Glomerular endothelial cell (primary cell): ENCODE results near the gene PSORS1C1. TPM values are rescaled to one million over a fixed set of nuclear protein-coding genes. Genes with fewer than 3 reads are reported as not detected.

ENCODE experiments used
- DNase-seq: peaks from one replicate; pipeline ENCODE4 v3.0.0-alpha.2; 2011; ENCODE audit warnings: low read depth, low spot score; ENCODE audit errors: extremely low read depth
- total RNA-seq: library from RNA; depleted of rRNA; stranded (reverse); fragments of >200 nt; gene quantifications from 2 replicates; pipeline ENCODE4 v1.2.3, GENCODE V29; 2015

PSORS1C1 gene
- total RNA-seq, 1 donor from 2014 or later = 1.6 TPM

DNA sequence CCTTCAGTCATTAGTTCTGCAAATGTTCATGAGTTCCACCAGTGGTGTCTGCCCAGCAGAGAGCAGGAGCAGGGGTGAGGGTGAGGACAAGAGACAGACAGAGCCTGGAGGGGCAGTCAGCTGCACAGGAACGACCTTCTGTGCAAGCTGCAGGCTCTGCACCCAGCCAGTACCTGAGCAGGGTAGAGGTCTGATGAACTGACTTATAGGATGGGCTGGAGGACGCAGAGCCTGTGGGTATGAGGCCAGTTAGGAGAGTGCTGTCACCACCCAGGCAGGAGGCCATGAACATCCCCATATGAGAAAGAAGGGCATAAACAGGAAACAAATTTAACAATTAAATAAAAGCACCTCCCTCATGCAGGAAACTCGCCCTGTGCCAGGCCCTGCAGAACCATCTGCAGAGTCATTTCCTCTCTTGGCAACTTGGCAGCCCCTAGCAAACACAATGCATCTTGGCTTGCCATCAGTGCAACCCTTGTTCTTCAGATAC lies 20.2 kb upstream of the PSORS1C1 start:
- no peak for DNase-seq

DNA sequence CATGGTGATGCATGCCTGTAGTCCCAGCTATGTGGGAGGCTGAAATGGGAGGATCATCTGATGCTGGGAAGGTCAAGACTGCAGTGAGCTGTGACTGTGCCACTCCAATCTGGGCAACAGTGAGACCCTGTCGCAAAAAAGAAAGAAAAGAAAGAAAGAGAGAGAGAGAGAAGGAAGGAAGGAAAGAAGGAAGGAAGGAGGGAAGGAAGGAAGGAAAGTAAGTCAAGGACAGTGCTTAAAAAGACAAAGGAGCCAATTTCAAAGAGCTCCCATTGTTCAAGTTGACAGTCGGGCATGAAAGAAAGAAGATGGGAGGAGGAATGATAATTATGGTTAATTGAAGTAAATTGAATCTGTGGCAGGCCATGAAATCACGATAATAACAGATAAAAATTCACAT lies 18.4 kb upstream of the PSORS1C1 start:
- DNase-seq = no peak

DNA sequence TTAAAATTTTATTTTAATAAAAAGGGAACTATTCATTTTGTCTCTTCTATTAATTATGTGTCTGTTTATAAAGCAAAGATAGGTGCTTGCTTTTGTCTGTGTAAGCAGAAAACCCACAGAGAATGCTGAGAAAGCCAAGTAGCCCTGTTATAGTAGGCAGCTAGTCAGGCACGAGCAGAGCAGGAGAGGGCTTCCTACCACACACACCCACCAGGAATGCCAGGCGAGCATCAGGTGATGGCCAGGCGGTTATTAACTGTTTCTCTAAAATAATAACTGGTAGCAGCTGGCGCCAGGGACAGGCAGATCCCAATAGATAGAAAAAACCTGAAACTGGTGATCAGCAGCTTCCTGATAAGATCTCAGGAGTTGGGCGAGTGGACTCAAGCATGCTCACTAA lies 17.9 kb upstream of the PSORS1C1 start:
- no peak for DNase-seq

DNA sequence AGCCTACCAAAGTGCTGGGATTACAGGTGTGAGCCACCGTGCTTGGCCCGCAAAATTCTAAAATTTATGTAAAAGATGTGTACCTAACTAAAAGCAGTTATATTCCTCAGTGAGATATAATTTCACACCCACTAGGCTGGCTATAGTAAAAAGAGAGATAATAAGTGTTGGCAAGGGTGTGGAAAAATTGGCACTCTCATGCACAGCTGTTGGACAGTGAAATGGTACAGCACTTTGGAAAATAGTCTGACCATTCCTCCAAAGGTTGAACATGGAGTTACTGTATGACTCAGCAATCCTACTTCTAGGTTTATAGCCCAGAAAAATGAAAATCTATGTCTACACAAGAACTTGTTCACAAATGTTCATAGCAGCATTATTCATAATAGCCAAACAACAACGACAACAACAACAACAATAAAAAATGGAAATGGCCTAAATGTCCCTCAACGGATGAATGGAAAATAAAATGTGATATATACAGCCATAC lies 16.1 kb upstream of the PSORS1C1 start:
- DNase-seq = no peak

DNA sequence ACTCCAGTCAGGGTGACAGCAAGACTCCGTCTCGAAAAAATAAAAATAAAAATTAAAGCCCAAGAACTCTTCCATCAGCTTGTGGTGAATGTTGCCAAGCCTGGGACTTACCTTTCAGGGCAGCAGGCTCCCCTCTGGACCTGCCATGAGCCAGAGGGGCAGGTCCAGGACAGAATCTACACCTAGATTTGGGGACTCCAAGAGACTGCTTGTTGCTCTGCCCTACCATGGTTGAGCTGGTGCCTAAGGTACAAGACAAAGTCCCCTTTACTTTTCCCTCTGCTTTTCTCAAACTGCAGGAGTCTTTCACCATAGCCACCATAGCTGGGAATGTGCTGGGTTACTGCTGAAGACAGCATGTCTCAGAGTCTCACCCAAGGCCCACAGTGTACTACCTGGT lies 11.5 kb upstream of the PSORS1C1 start:
- no peak for DNase-seq

DNA sequence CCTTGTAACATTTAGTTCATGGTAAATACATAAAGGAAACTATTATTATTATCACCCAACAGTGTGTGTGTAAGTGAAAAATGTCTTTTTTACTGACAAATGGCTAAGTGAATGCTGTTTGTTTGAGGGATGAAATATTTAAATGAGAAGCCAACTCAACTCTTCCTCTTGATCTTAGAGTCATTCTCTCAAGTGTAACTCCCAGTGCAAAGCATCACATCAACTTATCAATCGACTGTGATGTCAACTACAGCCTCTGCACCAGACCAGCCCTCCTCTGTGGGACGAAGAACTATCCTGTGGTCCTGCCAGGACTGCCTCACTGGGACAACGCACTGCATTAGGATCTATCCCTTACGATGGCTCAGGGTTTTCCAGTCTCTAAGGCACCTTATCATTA lies 7.5 kb upstream of the PSORS1C1 start:
- DNase-seq = no peak

DNA sequence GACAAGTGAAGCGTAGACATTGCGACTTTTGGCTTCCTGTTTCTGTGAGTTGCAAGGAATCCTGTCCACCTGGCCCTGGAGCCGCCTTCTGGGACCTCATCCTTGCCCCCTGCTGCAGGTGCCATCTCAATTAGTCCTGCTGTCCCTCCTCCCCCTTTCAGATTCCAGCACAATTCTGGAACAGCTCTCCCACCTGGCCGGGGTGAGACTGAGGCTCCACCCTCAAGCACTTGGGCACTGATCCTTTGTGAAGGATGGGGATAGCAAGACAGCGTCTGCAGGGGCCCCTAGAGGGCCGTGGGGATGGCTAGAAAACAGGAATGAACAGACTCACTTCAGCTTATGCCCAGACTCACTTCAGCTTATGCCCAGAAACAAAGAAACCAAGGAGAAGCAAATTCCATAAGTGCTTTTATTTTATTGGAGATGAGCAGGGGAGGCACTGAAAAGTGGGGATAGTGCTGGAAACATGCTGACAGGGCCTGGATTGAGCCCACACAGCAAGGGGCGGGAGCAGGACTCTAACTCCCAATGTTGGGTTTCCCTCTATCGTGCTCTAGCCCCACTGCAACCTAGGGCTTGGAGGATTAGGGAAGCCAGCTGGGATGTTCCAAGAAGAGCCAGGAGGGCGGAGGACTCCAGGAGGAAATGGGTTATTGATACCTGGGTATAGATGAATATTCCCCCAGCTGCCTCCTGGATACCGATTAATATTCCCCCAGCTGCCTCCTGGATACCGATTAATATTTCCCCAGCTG lies 3.6 kb upstream of the PSORS1C1 start:
- no peak for DNase-seq

DNA sequence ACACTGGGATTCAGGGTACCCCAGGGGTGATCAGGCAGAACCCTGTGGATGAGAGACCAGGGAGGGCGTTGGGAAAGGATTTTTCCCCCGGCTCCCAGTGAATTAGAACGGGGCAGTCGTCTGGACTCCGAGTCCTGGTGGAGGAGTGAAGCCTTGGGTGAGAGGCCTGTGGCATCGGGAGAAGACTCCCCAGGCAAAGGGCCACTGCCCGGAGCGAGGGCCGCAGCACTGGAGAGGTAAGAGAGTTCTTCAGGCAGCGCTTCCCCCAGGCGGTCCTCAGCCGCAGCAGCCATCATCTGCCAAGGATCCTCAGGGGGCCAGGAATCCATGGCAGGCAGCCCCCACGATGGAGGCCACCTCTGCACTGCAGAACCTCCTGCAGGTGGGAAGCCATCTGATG lies 2.9 kb upstream of the PSORS1C1 start:
- DNase-seq = no peak

DNA sequence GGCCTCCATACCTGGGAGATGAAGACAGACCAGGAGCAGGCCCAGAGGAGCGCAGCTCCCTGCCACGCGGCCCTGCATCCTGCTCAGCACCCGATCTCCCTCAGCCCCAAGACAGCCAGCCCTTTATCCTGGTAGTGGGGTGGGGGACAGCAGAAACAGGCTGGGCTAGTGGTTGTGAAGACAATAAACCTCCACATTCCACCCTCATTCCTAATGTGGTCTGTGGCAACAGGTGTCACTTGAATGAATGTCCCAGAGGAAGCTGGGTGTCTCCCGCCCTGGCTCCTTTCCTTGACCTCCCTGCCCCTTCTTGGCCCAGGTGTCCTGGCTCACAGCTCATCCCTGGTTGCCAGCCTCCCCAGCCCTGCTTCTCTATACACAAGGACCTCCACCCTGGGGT lies 2.1 kb upstream of the PSORS1C1 start, which contains the start of gene C6orf15:
Gene C6orf15 (minus strand): TSS at position 98 of the 400 bp plus-strand sequence. CDS start 20 bp downstream, at position 78.
- no peak for DNase-seq

DNA sequence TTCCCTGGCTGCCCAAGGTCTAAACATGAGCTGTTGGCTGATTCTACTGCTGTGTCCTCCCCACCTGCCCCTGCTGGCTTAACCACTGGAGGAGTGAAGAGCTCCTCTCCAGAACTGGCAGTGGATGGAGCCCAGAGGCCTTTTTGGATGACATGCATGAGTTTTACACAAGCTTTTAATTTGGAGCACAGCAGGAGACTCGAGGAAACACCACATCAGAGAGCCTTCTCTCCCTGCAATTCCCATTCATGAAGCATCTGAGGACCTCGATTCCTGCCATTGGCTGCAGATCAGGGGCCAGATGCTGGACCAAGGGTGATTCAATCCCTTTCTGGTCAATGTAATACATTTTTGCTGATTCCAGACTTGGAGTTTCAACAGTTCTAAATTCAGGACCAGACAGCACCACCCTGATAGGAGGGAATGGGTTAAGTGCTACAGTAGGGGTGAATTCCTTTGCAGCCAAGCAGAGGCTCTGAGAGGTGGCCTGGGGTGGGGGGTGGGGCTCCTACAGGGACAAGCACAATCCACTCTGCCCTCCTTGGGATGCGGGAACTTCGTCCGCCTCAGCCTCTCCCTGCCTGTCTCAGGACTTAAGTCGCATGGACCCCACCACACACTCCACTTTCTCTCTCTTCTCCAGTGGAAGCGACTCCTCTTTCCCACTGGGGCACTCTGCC lies 599 bp upstream of the PSORS1C1 start:
- no peak for DNase-seq

DNA sequence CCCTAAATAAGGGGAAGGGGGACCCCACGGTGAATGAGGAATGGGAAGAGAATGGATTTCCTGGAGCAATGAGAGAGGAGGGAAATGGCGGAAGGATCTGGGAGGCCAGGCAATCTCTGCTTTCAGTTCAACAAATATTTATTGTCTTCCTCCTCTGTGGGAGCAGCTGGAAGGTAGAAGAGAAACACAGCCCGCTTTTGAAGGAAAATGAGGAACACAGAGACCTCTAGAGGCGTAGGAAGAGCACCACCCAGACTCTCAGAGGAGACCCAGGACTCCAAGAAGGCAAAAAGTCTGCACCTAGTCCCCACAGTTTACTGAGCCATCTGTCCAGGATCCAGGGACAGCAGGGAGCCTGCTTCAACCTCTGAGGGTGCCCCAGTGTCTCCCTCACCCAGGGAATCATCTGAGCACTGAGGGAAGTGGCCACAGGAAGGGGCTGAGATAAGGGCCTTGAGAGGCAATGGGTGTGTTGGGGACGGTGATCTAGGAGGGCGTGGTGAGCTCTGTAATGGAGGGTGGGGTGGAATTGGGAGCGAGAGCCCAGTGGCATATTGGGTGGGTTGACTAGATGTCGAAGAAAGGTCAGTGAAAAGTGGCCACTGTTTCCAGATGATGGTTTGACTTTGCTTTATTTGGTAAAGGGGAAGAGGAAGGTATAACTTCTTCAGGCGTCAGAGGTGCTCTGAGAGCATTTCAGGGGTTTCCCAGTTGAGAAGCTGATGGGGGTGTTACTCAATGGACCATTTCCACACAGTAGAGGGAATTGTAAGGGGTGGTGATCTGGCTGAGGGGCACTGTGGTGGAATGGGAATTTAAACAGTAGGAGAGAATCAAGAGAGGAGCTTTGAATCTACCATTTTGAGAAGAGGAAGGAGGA lies 610 bp downstream of the PSORS1C1 start:
- peak; percentile 65 for DNase-seq

DNA sequence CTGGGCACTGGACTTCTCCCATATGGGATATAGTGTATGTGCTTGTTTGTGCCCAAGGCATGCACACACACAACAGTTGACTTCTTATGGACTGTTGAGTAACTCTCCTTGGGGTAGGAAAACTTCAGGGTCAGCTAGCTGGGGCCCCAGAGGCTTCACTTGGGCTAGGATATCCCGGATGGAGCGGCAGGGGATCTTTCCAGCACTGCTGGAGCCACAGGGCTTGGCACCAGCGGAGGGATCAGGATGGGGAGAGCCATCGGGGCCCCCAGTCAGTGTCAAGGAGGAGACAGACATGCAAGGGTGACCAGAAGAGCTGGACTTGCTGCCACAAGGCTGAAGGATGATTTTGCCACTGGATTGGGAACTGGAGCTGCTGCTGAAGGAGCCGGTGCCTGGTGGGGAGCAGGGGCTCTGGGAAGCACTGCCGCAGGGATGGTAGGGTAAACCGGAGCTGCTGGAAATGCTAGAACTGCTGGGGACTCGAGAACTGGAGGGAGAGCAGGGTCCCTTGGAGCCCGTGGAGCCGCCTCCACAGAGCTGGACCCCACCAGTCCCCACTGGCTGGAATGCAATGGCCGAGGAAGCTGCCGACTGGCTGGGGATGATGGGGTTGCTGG lies 1.5 kb downstream of the PSORS1C1 start:
- no peak for DNase-seq

DNA sequence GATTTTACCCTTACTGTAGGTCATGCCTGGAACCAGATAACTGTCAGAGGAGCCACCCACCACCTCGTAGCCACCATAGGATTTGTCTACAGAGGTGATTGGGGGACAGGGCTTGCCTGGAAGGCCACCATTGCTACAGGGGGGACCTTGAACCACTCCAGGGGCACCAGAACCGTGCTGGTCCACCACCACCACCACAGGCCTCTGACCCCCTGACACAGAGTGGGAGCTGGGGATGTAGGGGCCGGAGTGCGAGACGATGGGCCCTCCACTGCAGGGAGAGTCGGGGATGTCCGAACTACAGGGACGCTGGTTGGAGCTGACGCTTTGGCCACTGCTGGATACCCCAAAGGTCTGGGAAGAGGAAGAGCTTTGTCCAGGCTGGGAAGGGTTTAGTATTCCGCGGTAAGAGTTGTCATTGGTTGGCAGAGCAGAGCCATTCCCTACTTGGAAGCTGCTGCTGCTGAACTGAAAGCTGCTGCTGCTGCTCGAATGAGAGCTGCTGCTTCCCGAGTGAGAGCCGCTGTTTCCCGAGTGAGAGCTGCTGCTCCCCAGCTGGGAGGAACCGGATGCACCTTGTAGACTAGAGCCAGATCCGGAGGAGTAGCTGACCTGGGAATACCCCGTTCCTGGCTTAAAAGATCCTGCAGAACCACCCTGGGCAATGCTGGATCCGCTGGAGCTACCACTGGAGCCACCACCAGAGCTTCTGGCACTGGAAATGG lies 2.2 kb downstream of the PSORS1C1 start:
- no peak for DNase-seq

DNA sequence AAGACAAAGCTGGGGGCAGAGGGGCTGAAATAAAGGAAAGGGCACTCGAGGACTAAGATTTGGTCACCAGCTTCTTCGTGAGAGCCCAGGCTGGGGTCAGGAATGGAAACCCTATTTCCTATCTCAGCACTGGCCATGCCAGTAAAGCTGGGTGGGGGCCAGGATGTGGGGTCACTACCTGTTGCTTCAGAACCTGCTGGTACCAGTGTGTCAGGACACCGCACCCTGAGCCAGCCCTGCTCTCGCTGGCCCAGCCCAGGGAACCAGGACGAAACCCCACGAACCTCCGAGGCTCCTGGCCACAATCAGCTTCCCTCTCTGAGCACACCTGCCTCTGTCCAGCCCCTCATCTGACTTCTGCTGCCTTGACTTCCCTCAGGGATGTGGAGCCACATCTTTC lies 3.6 kb downstream of the PSORS1C1 start:
- no peak for DNase-seq

DNA sequence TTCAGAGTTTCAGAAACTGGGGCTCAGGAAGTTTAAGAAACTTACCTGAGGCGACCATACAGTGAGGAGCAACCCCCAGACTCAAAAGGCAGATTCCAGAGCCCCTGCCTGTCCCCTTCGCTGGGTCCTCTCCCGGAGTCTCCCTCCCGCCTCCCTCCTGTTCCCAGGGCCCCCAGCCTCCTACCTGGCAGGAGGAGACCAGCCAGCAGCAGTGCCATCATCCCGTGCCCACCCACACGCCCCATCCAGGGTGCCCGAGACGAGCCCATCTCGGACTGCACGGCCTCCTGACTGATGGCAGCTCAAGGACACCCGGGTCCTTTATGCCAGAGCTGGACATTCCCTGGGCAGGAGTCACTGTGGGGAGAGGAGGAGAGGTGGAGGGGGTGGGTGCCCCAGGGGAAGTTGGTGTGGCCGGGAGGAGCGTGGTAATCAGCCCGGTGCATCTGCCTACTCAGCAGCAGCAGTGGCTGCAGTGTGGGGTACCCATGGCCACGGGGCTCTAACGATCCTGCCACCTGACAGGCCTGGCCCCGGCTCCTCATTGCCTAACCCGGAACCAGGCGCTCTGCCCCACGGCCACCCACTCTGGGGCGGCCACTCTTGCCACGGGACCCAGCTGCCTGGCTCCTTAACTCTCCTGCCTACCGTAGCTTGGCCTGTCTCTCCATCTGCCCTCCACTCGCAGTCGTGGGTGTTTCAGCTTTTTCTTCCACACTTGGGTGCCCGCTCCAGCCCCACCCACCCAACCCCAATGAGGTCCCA lies 5.7 kb downstream of the PSORS1C1 start, which contains the start of gene CDSN:
Gene CDSN (minus strand): TSS at position 296 of the 765 bp plus-strand sequence. CDS start 27 bp downstream, at position 269.
- no peak for DNase-seq

DNA sequence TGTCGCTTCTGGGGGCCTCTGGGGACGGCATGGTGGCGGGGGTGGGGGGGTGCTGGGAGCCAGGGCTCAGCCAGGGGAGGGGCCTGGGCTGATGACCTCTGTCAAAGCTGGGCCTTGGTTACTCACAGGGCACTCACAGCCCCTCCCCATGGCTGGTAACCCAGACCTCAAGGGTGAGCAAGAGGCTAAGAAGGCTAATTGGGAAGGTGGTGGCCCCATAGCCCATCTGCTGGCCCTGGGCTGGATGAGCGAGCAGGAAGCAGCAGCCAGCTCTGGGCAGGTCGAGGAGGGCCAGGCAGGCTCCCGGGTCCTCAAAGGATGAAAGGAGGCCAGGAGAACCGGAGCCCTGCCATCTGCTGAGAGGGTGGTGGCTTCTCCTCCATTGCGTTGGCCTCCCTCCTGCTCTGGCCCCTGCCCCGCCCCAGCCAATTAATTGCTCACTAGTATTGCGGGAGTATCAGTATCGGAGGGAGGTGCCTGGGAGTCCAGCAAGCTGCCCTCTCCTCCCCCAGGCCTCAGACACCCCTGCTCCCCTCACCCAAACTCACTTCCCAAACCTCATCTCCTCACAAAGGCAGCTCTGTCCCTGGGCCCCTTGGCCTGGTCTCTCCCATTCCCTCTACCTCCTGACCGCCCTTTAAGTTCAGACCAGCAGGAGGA lies 6.7 kb downstream of the PSORS1C1 start:
- no peak for DNase-seq

DNA sequence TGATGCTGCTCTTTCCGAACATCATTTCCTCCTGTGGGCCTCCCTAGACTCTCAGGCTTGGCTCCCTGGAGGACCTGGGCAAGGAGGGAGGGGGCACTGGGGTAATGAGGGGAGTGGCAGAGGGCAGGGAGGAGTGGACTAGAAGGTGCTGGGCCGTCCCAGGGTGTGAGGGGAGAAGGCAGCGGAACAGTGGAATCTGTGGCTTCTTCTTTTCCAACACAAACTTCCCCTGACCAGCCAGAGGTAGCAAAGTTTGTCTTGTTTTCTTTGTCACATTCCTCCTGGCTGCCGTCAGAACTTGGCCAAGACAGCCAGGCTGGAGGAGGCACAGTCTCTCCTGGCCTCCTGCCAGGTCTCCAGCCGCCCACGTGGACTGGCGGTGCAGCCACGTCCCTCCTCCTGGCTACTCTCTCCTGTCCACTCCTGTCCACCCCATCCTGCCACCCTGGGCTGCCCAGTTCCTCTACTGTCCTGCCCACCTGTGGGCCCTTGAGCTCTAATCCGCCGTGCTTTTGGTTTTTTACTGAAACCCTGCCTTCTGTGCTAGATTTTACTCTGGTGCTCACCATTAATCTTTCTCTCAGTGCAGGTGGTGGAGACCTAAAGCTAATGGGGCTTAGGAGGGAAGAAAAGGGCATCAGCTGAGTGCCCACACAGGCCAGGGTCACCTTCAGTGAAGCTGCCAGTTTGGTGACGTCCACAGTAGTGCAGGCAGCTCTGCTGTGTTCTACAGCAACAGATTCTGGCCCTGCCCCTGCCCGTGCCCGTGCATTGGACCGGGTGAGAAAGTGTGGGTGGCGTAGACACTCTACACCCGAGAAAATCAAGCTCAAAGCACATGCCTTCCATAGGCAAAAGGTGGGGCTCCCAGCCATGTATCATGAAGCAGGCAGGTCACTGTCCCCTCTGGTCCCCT lies 8.4 kb downstream of the PSORS1C1 start:
- DNase-seq = no peak
